H1 (cell line): Measurements from ENCODE around the gene MAP3K6. TPM values are rescaled to one million over a fixed set of nuclear protein-coding genes. Genes with fewer than 3 reads are reported as not detected.

Source experiments
- CTCF ChIA-PET: fragments of 300-600 bp; sonication (Branson Sonifier 250); formaldehyde crosslinking; loops from one replicate; lab custom pipeline; 2021; ENCODE audit not compliant: partially characterized antibody; lab: Charles Lee
- POLR2A ChIA-PET: fragments of 300-600 bp; sonication (Branson Sonifier 250); formaldehyde crosslinking; loops from one replicate; lab custom pipeline; 2021; ENCODE audit warnings: inconsistent platforms; ENCODE audit not compliant: partially characterized antibody; lab: Charles Lee
- DNase-seq, 2 experiments: peaks; one replicate each; pipeline versions ENCODE4 v3.0.0 to v3.0.0-alpha.2; 2010 to 2022; ENCODE audit warnings: low spot score in 2 of 2, low read depth in 1 of 2, mixed read lengths in 1 of 2
- FAIRE-seq: peaks from 2 replicates; lab custom pipeline; 2011; peaks lifted over from hg19 to GRCh38; lab: Jason Lieb, UNC
- H2AFZ ChIP-seq: 2 replicates; pipeline ENCODE4 v1.8.1; 2012; ENCODE audit warnings: low read length, inconsistent platforms
- H2AK5ac ChIP-seq: 2 replicates; pipeline ENCODE4 v1.6.1; 2013; ENCODE audit warnings: low read depth, low read length
- H2BK120ac ChIP-seq: replicated peaks from 2 replicates; pipeline ENCODE3; 2013; ENCODE audit warnings: low read depth, low read length, inconsistent platforms
- H2BK12ac ChIP-seq: 2 replicates; pipeline ENCODE4 v1.6.1; 2013; ENCODE audit warnings: low read depth, low read length
- H2BK15ac ChIP-seq: 2 replicates; pipeline ENCODE4 v1.6.1; 2013; ENCODE audit warnings: low read length
- H2BK20ac ChIP-seq: 2 replicates; pipeline ENCODE4 v1.6.1; 2013; ENCODE audit warnings: low read length
- H2BK5ac ChIP-seq: 2 replicates; pipeline ENCODE4 v1.6.1; 2013; ENCODE audit warnings: low read depth, low read length
- H3K14ac ChIP-seq: 2 replicates; pipeline ENCODE4 v1.6.1; 2013; ENCODE audit warnings: inconsistent platforms; ENCODE audit not compliant: insufficient read length
- H3K18ac ChIP-seq: 2 replicates; pipeline ENCODE4 v1.6.1; 2013; ENCODE audit warnings: low read length; ENCODE audit errors: extremely low read depth
- H3K23ac ChIP-seq: 2 replicates; pipeline ENCODE4 v1.6.1; 2013; ENCODE audit warnings: inconsistent platforms; ENCODE audit not compliant: insufficient read length
- H3K23me2 ChIP-seq: 2 replicates; pipeline ENCODE4 v1.6.1; 2013; ENCODE audit warnings: low read depth, low read length
- H3K27ac ChIP-seq: 2 replicates; pipeline ENCODE4 v1.6.1; 2011; ENCODE audit warnings: low read depth, low read length, inconsistent platforms
- H3K27me3 ChIP-seq, 4 experiments: replicated peaks in 1 of 4; 1 replicate in 1 of 4; 2 replicates in 3 of 4; pipeline versions ENCODE4 v1.6.1 to v1.8.1; 2011 to 2013; ENCODE audit warnings: low read length in 3 of 4, mild to moderate bottlenecking in 3 of 4, inconsistent platforms in 2 of 4, mixed read lengths in 2 of 4, moderate library complexity in 1 of 4; ENCODE audit not compliant: control insufficient read depth in 3 of 4, insufficient read depth in 3 of 4; ENCODE audit errors: extremely low read depth in 1 of 4
- H3K36me3 ChIP-seq, 4 experiments: 2 replicates each; pipeline versions ENCODE4 v1.6.1 to v1.8.1; 2011 to 2013; ENCODE audit warnings: mild to moderate bottlenecking in 4 of 4, low read length in 3 of 4, moderate library complexity in 2 of 4, control low read depth in 1 of 4, inconsistent platforms in 1 of 4; ENCODE audit not compliant: insufficient read depth in 4 of 4, control insufficient read depth in 2 of 4
- H3K4ac ChIP-seq: replicated peaks from 2 replicates; pipeline ENCODE3; 2013; ENCODE audit warnings: low read length, low read depth, mixed read lengths, inconsistent platforms; ENCODE audit not compliant: insufficient read length
- H3K4me1 ChIP-seq, 4 experiments: replicated peaks in 1 of 4; 1 replicate in 1 of 4; 2 replicates in 3 of 4; pipeline versions ENCODE4 v1.6.1 to v1.8.1; 2011 to 2013; ENCODE audit warnings: low read length in 3 of 4, inconsistent platforms in 2 of 4, mixed read lengths in 1 of 4; ENCODE audit not compliant: insufficient read depth in 4 of 4, control insufficient read depth in 3 of 4
- H3K4me2 ChIP-seq, 2 experiments: 2 replicates each; pipeline versions ENCODE4 v1.6.1 to v1.8.1; 2011 to 2013; ENCODE audit warnings: low read depth in 2 of 2, low read length in 2 of 2, control low read depth in 1 of 2, inconsistent platforms in 1 of 2, mild to moderate bottlenecking in 1 of 2; ENCODE audit not compliant: insufficient read depth in 1 of 2
- H3K4me3 ChIP-seq, 4 experiments: fragments of 200-600, 300-600 bp in 1 of 4; sonication (generic), shearing (Covaris generic), sonication (Bioruptor Twin) in 1 of 4; 2 replicates each; pipeline versions ENCODE4 v1.5.1 to v1.8.1; 2011 to 2016; ENCODE audit warnings: low read length in 4 of 4, low read depth in 3 of 4, control low read depth in 2 of 4, inconsistent platforms in 2 of 4, mild to moderate bottlenecking in 2 of 4, mixed read lengths in 1 of 4, moderate library complexity in 1 of 4; ENCODE audit not compliant: insufficient read depth in 2 of 4; ENCODE audit errors: extremely low read depth in 1 of 4
- H3K56ac ChIP-seq: replicated peaks from 2 replicates; pipeline ENCODE3; 2013; ENCODE audit warnings: low read depth, mild to moderate bottlenecking, mixed read lengths, low read length, inconsistent platforms; ENCODE audit not compliant: insufficient read length
- H3K79me1 ChIP-seq: 2 replicates; pipeline ENCODE4 v1.6.1; 2013; ENCODE audit warnings: low read depth, low read length, control low read depth
- H3K79me2 ChIP-seq, 2 experiments: 2 replicates each; pipeline versions ENCODE4 v1.6.1 to v1.8.1; 2012 to 2013; ENCODE audit warnings: low read length in 2 of 2, mild to moderate bottlenecking in 2 of 2, inconsistent platforms in 1 of 2; ENCODE audit not compliant: insufficient read depth in 2 of 2, control insufficient read depth in 1 of 2
- H3K9ac ChIP-seq, 4 experiments: replicated peaks in 1 of 4; 1 replicate in 1 of 4; 2 replicates in 3 of 4; pipeline versions ENCODE4 v1.6.1 to v1.8.1; 2011 to 2013; ENCODE audit warnings: low read depth in 3 of 4, low read length in 3 of 4, control low read depth in 2 of 4, mild to moderate bottlenecking in 2 of 4, moderate library complexity in 2 of 4, inconsistent platforms in 1 of 4; ENCODE audit errors: extremely low read depth in 1 of 4
- H3K9me3 ChIP-seq, 2 experiments: 2 replicates each; pipeline versions ENCODE4 v1.6.1 to v1.8.1; 2012 to 2013; ENCODE audit warnings: mild to moderate bottlenecking in 2 of 2, moderate library complexity in 2 of 2, control low read depth in 1 of 2, inconsistent platforms in 1 of 2, low read depth in 1 of 2, low read length in 1 of 2, mixed read lengths in 1 of 2; ENCODE audit not compliant: insufficient read depth in 2 of 2
- H4K20me1 ChIP-seq, 2 experiments: replicated peaks in 1 of 2; 2 replicates each; pipeline versions ENCODE3 to v1.8.1; 2011 to 2013; ENCODE audit warnings: inconsistent platforms in 2 of 2, low read length in 2 of 2, mild to moderate bottlenecking in 1 of 2; ENCODE audit not compliant: insufficient read depth in 2 of 2, control insufficient read depth in 1 of 2
- H4K5ac ChIP-seq: 2 replicates; pipeline ENCODE4 v1.6.1; 2013; ENCODE audit warnings: low read length, low read depth, mixed read lengths, inconsistent platforms; ENCODE audit not compliant: insufficient read length
- H4K8ac ChIP-seq: 2 replicates; pipeline ENCODE4 v1.8.0; 2013; ENCODE audit warnings: mild to moderate bottlenecking, moderate library complexity, low read length, inconsistent platforms; ENCODE audit not compliant: insufficient read depth; ENCODE audit errors: extremely low read depth
- H4K91ac ChIP-seq: replicated peaks from 2 replicates; pipeline ENCODE3; 2013; ENCODE audit warnings: low read length, mixed read lengths, inconsistent platforms; ENCODE audit not compliant: insufficient read length
- CBX5 ChIP-seq: fragments of 300-800, 300-1000 bp; sonication (generic); IDR thresholded peaks from 2 replicates; pipeline ENCODE4 v1.7.1; 2016; ENCODE audit warnings: antibody characterized with exemption, low read length, low read depth
- CREB1 ChIP-seq: IDR thresholded peaks from 2 replicates; pipeline ENCODE4 v1.6.1; 2012; ENCODE audit warnings: inconsistent platforms
- GABPA ChIP-seq: IDR thresholded peaks from 2 replicates; pipeline ENCODE4 v1.6.1; 2011; ENCODE audit warnings: mild to moderate bottlenecking, low read length, moderate library complexity, borderline replicate concordance; ENCODE audit not compliant: insufficient read depth
- JUN ChIP-seq: IDR thresholded peaks from 2 replicates; pipeline ENCODE4 v1.6.1; 2011; ENCODE audit warnings: low read depth, mild to moderate bottlenecking, improper control_type of control experiment, low read length
- MAX ChIP-seq: IDR thresholded peaks from 2 replicates; pipeline ENCODE4 v1.6.1; 2012; ENCODE audit warnings: inconsistent platforms
- PHF8 ChIP-seq: fragments of 200-600 bp; sonication (generic); conservative IDR thresholded peaks from 2 replicates; pipeline ENCODE4 v1.7.1; 2012; ENCODE audit warnings: low read depth, mild to moderate bottlenecking, inconsistent platforms, low read length, moderate library complexity
- SIX5 ChIP-seq: IDR thresholded peaks from 2 replicates; pipeline ENCODE4 v1.6.1; 2011; ENCODE audit warnings: mild to moderate bottlenecking, low read depth, low read length
- SP2 ChIP-seq: IDR thresholded peaks from 2 replicates; pipeline ENCODE4 v1.6.1; 2012; ENCODE audit warnings: mild to moderate bottlenecking, low read length, inconsistent platforms
- SUZ12 ChIP-seq: fragments of 200-600 bp; sonication (generic); IDR thresholded peaks from 2 replicates; pipeline ENCODE4 v1.6.1; 2012; ENCODE audit warnings: mild to moderate bottlenecking, inconsistent platforms, low read length, moderate library complexity, mixed read lengths
- TAF7 ChIP-seq: optimal IDR thresholded peaks from 2 replicates; pipeline ENCODE3; 2011; ENCODE audit warnings: low read depth, mild to moderate bottlenecking, inconsistent platforms, low read length, moderate library complexity, borderline replicate concordance
- WGBS, 2 experiments: shearing (Covaris generic) in 1 of 2; methylation state at CpG; one replicate each; pipeline versions ENCODE4 v1.1.6 to v1.1.7; 2013 to 2015; ENCODE audit warnings: low lambda C conversion rate in 2 of 2, mixed read lengths in 2 of 2, inconsistent platforms in 1 of 2, low coverage in 1 of 2, missing lambda C conversion rate in 1 of 2; ENCODE audit not compliant: insufficient replicate concordance in 2 of 2, insufficient coverage in 1 of 2, insufficient read length in 1 of 2; ENCODE audit errors: extremely low coverage in 1 of 2, missing lambda C conversion rate in 1 of 2; 5-methylcytosine and 5-hydroxymethylcytosine counted together
- polyA plus RNA-seq, 7 experiments: library from polyadenylated mRNA; depleted of rRNA in 3 of 7; stranded (reverse) in 5 of 7; unstranded in 2 of 7; fragments of >200 nt in 5 of 7; fragments of 200-250 nt in 2 of 7; gene quantifications; 1 replicate in 5 of 7; 2 replicates in 1 of 7; 4 replicates in 1 of 7; pipeline versions ENCODE4 v1.2.1 to v1.2.3, GENCODE V29; 2011 to 2013; ENCODE audit warnings: missing spikeins in 2 of 7, mixed read lengths in 2 of 7
- total RNA-seq: library from RNA; stranded (reverse); fragmentation: NEBNext Ultra II Directional; extraction: Animal tissue kit (Norgen Biotek cat#: 25700); gene quantifications from 2 replicates; pipeline ENCODE4 v1.2.1, GENCODE V29; 2021
- TF ChIP-seq, protein P1 (sequence below), 3 experiments: IDR thresholded peaks; 1 replicate in 2 of 3; 2 replicates in 1 of 3; pipeline versions ENCODE4 v1.5.1 to v1.6.1; 2011; ENCODE audit warnings: low read length in 3 of 3, mild to moderate bottlenecking in 3 of 3, inconsistent platforms in 2 of 3, low read depth in 1 of 3, moderate library complexity in 1 of 3; ENCODE audit not compliant: insufficient read depth in 1 of 3; ENCODE audit errors: control extremely low read depth in 1 of 3

MAP3K6 gene
- total and polyA plus RNA-seq, 2 of the 8 experiments (the other 6 are each of a cell fraction or from before 2014, with no cell fraction given) = 7.4 to 7.6 TPM

- H3K4ac ChIP-seq = no peak overlapping the region
- peaks cover 0 to 6% (median 3%) of the 10 kb centered on the region in 4 experiments; a peak in 3 of 7 replicates for H3K4me1 ChIP-seq
- no peak overlapping the region for H3K18ac ChIP-seq
- no peaks in the 10 kb centered on the region for H3K27me3 ChIP-seq
- no peak overlapping the region for H2BK15ac ChIP-seq
- no peak for DNase-seq
- H2AK5ac ChIP-seq = no peak overlapping the region
- no peak overlapping the region for H4K5ac ChIP-seq
- H4K20me1 ChIP-seq = peaks cover 0 to 2% of the 10 kb centered on the region in 2 experiments
- no peak overlapping the region for H3K4me3 ChIP-seq
- no peak overlapping the region for H3K4me2 ChIP-seq
- H2BK5ac ChIP-seq = no peak overlapping the region
- no peak overlapping the region for H3K14ac ChIP-seq
- H3K9me3 ChIP-seq = no peaks in the 10 kb centered on the region
- POLR2A ChIA-PET = interaction anchor here (1.2 to 1.8 kb wide), 2 partner anchors 8 to 10 kb away, joined by 3 read pairs; no protein-coding TSS in a partner anchor
- no peak overlapping the region for H4K8ac ChIP-seq
- H3K27ac ChIP-seq = no peak overlapping the region
- H3K23ac ChIP-seq = no peak overlapping the region
- WGBS, 2 experiments = 84% methylated on average over 2 of the region's 2 CpGs; no CpG with 5 or more reads in 1 of the 2 experiments
- no peak overlapping the region for H2BK12ac ChIP-seq
- no peak overlapping the region for H2BK20ac ChIP-seq
- peaks cover 21 to 71% (median 49%) of the 10 kb centered on the region in 4 experiments for H3K36me3 ChIP-seq
- H3K9ac ChIP-seq = no peak overlapping the region
- no peaks in the 10 kb centered on the region for H3K23me2 ChIP-seq
- H3K79me1 ChIP-seq = no peaks in the 10 kb centered on the region; the same call in 1 of the 2 replicates
- H3K56ac ChIP-seq = no peak overlapping the region
- no peak for FAIRE-seq
- no peak overlapping the region for H2AFZ ChIP-seq
- H4K91ac ChIP-seq = no peak overlapping the region
- CTCF ChIA-PET = interaction anchor here (0.8 to 37.8 kb wide), 13 partner anchors 9 to 252 kb away, joined by 3 to 863 read pairs (median 5); partner anchors contain the start of gene AHDC1
- H2BK120ac ChIP-seq = no peak overlapping the region
- no peaks in the 10 kb centered on the region; a peak in 1 of 4 replicates for H3K79me2 ChIP-seq
- TF ChIP-seq PHF8 (no peak), SIX5 (no peak), SUZ12 (no peak), CBX5 (no peak), MAX (no peak), CREB1 (no peak), SP2 (no peak), JUN (no peak), GABPA (no peak), TAF7 (no peak)
- TF ChIP-seq, protein P1, sequence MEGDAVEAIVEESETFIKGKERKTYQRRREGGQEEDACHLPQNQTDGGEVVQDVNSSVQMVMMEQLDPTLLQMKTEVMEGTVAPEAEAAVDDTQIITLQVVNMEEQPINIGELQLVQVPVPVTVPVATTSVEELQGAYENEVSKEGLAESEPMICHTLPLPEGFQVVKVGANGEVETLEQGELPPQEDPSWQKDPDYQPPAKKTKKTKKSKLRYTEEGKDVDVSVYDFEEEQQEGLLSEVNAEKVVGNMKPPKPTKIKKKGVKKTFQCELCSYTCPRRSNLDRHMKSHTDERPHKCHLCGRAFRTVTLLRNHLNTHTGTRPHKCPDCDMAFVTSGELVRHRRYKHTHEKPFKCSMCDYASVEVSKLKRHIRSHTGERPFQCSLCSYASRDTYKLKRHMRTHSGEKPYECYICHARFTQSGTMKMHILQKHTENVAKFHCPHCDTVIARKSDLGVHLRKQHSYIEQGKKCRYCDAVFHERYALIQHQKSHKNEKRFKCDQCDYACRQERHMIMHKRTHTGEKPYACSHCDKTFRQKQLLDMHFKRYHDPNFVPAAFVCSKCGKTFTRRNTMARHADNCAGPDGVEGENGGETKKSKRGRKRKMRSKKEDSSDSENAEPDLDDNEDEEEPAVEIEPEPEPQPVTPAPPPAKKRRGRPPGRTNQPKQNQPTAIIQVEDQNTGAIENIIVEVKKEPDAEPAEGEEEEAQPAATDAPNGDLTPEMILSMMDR (IDR thresholded peaks at IDR 0.05; ENCODE audit: control extremely low read depth in 1 of 3, insufficient read depth in 1 of 3, low read depth in 1 of 3, low read length in 3 of 3) = no peak
Observed at GRCh38 chr1:27410709-27411108, 43.9 kb upstream of the MAP3K6 start.
